GM18861 (cell line): ENCODE measurements around the gene CSNK2B.
A peak's percentile ranks its signal among the peaks of the same experiment; 100 is the strongest.

Experiments used
- ATAC-seq: cut with Tn5 transposase; IDR thresholded peaks from one replicate; pipeline ENCODE4 v1.9.1; 2021; ENCODE audit not compliant: unreplicated experiment

Gene CSNK2B

GRCh38 chr6:31636698-31637596, 28.9 kb upstream of the CSNK2B start:
- ATAC-seq, result no peak

- ATAC-seq, result no peak
Observed at GRCh38 chr6:31639043-31639442, 26.8 kb upstream of the CSNK2B start.

DNA sequence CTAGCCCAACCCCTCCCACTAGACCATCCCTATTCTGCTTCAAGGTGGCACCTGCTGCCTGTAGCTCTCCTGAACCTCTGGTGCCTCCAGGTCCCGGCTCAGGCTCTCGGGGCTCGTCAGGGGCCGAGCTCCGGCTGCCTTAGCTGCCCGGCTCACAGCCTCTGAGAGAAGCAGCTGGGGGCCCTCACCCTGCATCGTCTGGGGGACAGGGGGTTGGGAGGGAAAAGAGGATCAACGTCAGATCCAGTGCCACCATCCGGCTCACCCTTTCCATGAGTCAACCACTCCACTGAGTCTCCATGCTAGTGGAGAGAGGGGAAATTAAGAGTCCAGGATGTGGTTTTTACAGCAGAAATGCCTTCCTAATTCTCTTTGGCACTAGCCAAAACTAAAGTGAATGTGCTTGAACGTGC, 26.4 kb upstream of the CSNK2B start:
- ATAC-seq, result no peak

DNA sequence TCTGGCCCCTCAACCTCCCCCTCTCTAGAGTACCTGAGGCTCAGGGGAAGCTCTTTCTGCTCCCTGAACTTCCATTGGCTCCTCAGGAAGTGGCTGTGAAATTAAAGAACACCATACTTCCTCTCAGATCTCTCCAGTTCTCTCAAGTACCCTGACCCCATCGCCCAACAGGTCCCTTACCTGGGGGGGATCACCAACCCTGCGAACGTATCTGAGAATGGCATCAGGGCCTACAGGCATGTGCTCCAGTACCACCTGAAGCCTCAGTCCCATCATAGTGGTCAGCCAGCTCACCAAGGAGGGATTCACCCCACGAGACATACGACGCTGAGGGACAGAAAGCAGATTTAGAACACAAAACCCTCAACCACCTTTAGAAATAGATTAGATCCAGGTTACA, 25.3 kb upstream of the CSNK2B start:
- ATAC-seq, result no peak

DNA sequence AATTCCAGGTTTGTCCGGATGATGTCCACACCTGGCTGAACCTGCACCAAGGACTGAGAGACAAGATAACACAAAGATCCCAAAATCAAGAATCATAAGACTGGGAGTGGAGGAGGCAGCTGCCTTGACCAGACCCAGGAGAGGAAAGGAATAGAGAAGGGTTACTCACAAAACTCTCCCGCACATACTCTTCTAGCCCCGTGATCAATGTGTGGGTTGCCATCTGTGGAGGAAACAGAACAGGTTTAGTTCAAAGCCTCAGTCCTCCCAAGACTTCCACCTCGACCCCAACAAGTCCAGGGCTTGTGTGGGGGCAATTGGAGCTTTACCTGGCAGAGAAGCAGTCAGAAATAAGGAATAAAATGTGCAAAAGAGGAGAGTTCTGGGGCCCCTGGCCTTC, 24.5 kb upstream of the CSNK2B start:
- no peak for ATAC-seq

GRCh38 chr6:31642798-31643570, 22.9 kb upstream of the CSNK2B start:
- no peak for ATAC-seq

- ATAC-seq, result no peak
Observed at GRCh38 chr6:31643818-31644454, 21.9 kb upstream of the CSNK2B start.

DNA sequence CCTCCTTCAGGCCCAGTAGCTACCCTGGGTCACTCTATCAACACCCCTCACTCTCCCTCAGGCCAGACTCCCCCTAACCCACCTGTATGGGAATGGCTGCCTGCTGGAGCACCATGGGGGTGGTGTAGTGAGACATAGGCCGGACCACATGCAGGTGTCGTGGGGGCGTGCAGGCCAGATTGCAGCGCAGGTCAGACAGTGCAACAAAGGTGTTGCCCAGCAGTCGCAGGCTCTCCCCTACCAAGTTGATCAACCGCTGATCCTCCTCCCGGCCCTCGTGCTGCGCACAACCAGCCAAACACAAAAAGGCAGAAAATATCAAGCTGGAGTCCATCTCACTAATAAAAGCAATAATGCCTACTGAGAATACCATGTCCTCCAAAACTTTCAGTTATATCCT, 20.6 kb upstream of the CSNK2B start:
- no peak for ATAC-seq

DNA sequence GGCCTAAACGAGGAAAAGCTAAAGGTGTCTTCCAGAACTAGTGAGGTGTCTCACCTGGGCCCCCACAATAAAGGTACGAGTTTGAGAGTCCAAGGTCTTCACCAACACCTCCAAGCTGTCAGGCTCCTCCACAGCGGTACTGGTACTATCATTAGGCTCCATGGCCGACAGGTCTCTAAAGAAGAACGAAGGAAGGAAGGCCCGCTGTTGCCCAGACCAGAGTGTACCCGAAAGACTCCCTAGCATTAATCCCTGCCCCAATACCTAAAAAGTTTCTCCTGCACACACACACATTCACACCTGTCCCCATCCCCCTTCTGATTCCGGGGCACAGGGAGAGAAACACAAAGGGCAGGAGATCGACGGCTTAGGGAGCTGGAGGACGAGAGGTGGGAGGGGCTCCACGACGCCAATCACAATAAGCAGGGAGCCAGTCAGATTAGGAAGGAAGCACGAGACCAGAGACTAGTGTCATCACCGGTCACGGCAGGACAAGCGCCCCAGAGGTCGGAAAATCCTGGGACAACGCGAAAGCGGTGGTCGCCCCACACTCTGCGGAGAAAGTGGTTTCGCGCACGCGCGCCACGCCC, 14.2 kb upstream of the CSNK2B start:
- ATAC-seq, result peak; percentile 21

- peak; percentile 50 for ATAC-seq
Observed at GRCh38 chr6:31652925-31653724, 12.8 kb upstream of the CSNK2B start.

DNA sequence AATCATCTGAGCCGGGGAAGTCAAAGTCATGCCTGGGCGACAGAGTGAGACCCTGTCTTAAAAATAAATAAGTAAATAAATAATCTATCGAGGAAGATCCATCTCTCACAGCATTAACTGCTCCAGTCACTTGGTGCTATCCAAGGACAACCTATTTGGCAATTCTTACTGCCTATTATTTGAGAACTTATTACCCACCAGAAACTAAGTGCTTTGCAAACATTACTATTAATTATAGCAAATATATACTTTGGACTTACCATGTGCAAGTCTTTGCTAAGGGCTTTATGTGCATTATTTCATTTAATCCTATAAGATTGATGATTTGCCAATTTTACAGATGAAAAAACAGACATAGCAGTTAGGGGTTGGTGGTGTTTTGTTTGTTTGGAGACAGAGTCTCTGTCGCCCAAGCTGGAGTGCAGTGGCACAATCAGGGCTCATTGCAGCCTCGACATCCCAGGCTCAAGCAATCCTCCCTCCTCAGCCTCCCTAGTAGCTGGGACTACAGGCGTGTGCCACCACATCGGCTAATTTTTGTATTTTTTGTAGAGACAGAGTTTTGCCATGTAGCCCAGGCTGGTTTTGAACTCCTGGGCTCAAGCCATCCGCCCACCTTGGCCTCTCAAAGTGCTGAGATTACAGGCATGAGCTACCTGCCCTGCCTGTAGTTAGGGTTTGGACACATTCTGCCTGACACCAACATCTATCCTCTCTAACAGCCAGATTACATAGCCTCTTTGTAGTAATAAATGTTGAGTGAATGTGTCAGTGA, 11.1 kb upstream of the CSNK2B start:
- no peak for ATAC-seq

GRCh38 chr6:31655349-31656237, 10.3 kb upstream of the CSNK2B start, which contains the start of gene APOM:
Gene APOM, plus strand, starts transcription at chr6:31655894. Its CDS starts 73 bp downstream, at chr6:31655967.
- no peak for ATAC-seq

- no peak for ATAC-seq
Observed at GRCh38 chr6:31657406-31658157, 8.3 kb upstream of the CSNK2B start.

DNA sequence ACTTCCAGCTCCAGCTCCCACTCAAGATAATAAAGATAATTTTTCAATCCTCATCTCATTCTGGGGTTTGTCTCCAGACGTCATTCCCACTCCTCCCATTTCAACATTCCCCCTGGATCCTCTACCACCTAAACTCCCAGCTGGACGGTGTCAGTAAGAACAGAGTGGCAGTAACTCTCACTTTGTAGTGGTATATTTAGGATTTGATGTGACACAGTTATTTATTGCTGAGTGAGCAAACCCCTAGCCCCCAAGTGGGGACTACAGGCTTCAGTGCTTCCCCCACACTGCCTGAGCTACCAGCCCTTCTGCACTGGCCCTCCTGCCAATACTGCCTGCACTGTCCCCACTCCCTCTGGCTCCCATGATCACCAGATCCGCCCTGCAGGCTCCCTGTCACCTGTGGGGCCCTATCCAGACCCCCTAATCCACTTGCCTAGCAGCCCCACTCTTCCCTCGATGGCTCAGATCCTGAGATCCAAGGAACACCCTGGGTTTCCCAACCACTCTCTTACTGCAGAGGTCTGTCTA, 7.7 kb upstream of the CSNK2B start:
- no peak for ATAC-seq

DNA sequence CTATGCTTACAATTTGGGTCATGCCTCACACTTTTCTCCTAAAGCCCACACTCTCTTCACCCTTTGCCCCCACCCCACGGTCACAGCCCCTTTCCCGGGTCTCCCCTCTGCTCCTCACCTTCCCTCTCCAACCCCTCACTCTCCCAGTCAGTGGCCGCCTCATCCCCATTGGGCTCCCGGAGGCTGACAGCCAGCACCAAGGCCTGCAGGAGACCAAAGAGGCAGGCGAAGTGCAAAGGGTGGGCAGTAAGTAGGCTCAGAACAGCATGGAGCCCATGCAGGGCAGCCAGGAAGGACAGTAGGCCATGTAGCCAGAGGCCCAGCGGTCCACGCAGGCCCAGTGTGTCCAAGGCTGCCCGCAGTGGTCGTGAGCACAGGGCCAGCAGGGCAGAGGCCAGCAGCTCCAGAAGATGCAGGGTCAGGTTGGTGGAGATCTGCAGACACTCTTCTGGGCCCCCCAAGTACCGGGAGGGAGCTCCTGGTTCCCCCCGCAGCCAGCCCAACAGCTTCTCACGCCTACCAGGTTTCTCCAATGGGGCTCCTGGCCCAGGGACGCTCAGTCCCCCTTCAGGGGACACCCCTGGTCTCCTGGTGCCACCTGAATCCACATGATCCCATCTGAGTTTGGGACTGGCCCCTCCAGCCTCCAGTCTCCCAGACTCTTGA, 6.8 kb upstream of the CSNK2B start:
- no peak for ATAC-seq

DNA sequence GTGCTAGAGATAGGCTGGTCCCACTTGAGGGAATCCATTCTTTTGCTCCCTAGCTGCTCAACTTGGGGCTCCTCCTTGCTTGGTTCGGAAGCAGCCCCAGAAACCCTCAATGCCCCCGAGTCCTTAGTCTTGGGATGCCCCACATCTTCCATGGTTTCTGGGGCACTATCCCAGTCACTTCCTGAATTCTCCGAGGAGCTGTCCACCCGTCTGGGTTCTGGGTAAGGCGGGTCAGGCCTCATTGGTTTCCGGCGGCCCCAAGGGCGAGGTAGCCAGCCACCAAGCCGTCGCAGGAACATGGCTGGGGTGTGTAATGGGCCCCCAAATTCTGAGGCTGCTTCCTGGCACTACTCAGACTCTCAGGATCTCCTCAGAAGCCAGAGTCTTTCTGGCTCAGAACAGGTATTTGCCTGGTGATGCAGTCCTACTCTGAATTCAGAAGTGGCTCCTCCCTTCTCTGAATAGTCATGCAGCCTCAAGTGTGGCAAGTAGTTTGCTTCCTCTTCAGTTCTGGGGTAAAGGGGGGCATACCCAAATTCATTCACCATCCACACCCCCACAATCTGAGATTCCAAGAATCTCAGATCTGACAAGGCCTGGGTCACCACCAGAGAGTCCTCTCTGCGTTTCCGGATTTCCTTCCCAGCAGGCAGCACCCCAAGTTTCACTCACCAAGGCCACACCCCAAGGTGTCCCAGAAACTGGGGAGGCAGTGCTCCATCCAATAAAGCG, 6.1 kb upstream of the CSNK2B start:
- no peak for ATAC-seq
